ENCODE measurements around the gene FLNB. TPM values are rescaled to one million over a fixed set of nuclear protein-coding genes. Genes with fewer than 3 reads are reported as not detected.

FLNB gene
- total and polyA plus RNA-seq, 5 donors, result 22.9 to 44.9 (median 34.0) TPM

DNA sequence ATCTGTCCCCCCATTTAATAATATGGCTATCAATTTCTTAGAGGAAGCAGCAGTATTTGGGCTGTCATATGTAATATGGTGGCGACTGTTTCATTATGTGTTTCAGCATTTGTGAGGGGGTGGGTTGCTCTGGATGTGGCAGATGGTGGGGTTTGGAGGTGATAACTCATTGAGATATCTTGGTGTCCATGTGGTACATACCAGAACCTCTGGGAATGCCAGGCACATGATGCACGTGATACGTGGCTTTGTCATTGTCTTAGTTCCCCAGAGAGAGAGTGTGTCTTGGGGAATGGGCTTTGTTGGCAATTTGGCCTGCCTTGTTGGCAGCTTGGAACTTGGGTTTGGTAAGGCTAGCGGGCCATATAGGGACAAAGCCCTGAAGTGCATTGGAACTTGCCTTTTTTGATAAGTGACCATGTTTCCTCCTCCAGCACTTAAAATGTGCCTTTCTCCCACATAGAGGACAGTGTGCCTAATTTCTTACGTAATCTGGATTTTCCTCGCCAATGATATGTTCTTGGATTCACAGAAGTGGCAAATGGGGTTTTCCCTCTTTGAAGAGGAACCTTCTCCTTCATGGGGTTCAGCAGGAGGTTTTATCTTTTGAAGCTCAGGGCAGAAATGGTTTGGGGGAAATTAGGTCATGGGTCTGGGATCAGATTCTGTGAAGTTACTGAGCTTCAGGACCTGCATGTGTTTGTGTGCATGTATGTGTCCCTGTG is 123.0 kb downstream of the FLNB start:
- Histone ChIP-seq H3K4me1 (ENCODE audit: control insufficient read depth, insufficient read depth, low read length) (no peaks in the 10 kb centered on the region), H3K4me3 (ENCODE audit: low read length) (no peak overlapping the region), H3K27ac (ENCODE audit: low read length) (no peak overlapping the region), H3K9me3 (ENCODE audit: control insufficient read depth, low read length) (no peaks in the 10 kb centered on the region), H3K27me3 (ENCODE audit: control insufficient read depth, insufficient read depth) (no peaks in the 10 kb centered on the region)
- intact Hi-C loops (cut with DNase I), result no loop called here
- WGBS, result 81% methylated on average over 6 of the region's 6 CpGs
- DNase-seq, result no peak
- no peak for ATAC-seq

DNA sequence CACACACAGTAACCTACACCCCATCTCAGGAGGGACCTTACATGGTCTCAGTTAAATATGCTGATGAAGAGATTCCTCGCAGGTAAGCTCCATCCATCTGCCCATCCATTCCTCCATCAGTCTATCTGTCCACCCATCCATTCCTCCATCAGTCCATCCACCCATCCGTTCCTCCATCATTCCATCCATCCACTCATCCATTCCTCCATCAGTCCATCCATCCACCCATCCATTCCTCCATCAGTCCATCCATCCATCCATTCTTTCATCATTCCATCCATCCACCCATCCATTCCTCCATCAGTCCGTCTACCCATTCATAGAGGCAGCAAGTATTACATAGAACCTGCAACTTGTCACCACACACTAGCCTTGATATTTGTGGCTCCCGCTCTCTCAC is 124.6 kb downstream of the FLNB start:
- ATAC-seq (no peak), DNase-seq (no peak)
- Histone ChIP-seq H3K27ac (ENCODE audit: low read length) (no peak overlapping the region), H3K27me3 (ENCODE audit: control insufficient read depth, insufficient read depth) (no peaks in the 10 kb centered on the region), H3K4me3 (ENCODE audit: low read length) (no peak overlapping the region), H3K9me3 (ENCODE audit: control insufficient read depth, low read length) (no peaks in the 10 kb centered on the region), H3K4me1 (ENCODE audit: control insufficient read depth, insufficient read depth, low read length) (no peaks in the 10 kb centered on the region)
- 96% methylated on average over 4 of the region's 4 CpGs for WGBS
- intact Hi-C loops (cut with DNase I), result no loop called here

DNA sequence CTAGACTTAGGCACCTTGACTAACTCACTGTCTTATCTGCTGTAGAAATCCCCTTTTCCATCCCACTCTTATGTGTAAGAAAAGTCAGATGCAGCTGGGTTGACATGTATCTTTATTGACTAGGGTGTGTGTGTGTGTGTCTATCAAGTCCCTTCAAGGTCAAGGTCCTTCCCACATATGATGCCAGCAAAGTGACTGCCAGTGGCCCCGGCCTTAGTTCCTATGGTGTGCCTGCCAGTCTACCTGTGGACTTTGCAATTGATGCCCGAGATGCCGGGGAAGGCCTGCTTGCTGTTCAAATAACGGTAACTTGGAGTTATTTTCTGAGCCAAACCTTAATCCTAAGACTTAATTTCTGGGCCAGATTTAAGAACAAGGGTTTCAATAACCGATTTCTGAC is 126.2 kb downstream of the FLNB start:
- no peaks in the 10 kb centered on the region for H3K27me3 ChIP-seq (ENCODE audit: control insufficient read depth, insufficient read depth)
- intact Hi-C loops (cut with DNase I), result no loop called here
- no peak overlapping the region for H3K27ac ChIP-seq (ENCODE audit: low read length)
- no peak overlapping the region for H3K4me3 ChIP-seq (ENCODE audit: low read length)
- ATAC-seq (no peak), DNase-seq (no peak)
- 96% methylated on average over 5 of the region's 5 CpGs for WGBS
- no peaks in the 10 kb centered on the region for H3K4me1 ChIP-seq (ENCODE audit: control insufficient read depth, insufficient read depth, low read length)
- no peaks in the 10 kb centered on the region for H3K9me3 ChIP-seq (ENCODE audit: control insufficient read depth, low read length)

DNA sequence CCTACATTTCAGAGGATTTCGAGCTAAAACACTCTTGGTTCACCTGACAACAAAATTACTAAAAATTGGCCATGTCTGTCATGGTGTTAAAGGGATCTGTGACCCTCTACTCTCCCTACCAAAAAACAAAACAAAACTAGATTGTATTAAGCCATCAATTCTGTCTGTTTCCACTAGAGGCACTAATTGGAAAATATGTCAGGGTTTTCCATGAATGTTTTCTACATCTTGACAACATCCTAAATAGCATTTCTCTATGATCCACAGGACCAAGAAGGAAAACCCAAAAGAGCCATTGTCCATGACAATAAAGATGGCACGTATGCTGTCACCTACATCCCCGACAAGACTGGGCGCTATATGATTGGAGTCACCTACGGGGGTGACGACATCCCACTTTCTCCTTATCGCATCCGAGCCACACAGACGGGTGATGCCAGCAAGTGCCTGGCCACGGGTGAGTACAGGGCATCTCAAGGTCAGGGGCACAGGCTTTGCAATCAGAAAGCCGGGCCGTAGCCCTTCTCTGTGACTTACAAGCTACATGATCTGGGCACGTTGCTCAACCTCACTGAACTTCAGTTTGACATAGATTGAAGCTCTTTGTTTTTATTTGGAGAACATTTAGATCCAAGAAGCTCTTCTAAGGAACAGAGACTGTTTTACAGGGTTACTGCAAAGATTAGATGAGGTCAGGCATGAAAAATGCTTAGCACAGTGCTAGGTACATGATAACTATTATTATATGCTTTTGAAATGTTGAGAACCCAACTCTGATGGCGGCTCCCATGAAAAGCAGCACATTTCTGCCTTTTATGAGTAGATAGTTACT is 127.7 kb downstream of the FLNB start:
- Histone ChIP-seq H3K4me1 (ENCODE audit: control insufficient read depth, insufficient read depth, low read length) (no peaks in the 10 kb centered on the region), H3K27me3 (ENCODE audit: control insufficient read depth, insufficient read depth) (no peaks in the 10 kb centered on the region), H3K9me3 (ENCODE audit: control insufficient read depth, low read length) (no peaks in the 10 kb centered on the region), H3K4me3 (ENCODE audit: low read length) (no peak overlapping the region), H3K27ac (ENCODE audit: low read length) (no peak overlapping the region)
- no peak for DNase-seq
- peak; percentile 53 to 59 for ATAC-seq
- 76% methylated on average over 14 of the region's 14 CpGs for WGBS
- intact Hi-C loops (cut with DNase I), result no loop called here

- Histone ChIP-seq H3K4me1 (ENCODE audit: control insufficient read depth, insufficient read depth, low read length) (no peaks in the 10 kb centered on the region), H3K9me3 (ENCODE audit: control insufficient read depth, low read length) (no peaks in the 10 kb centered on the region), H3K27ac (ENCODE audit: low read length) (no peak overlapping the region), H3K27me3 (ENCODE audit: control insufficient read depth, insufficient read depth) (no peaks in the 10 kb centered on the region), H3K4me3 (ENCODE audit: low read length) (no peak overlapping the region)
- ATAC-seq (no peak), DNase-seq (no peak)
- WGBS, result 87% methylated on average over 4 of the region's 4 CpGs
- intact Hi-C loops (cut with DNase I), result no loop called here
Measured at GRCh38 chr3:58137306-58137705, 129.1 kb downstream of the FLNB start.

GRCh38 chr3:58141766-58142345 is 133.6 kb downstream of the FLNB start:
- Histone ChIP-seq H3K27ac (ENCODE audit: low read length) (no peak overlapping the region), H3K4me1 (ENCODE audit: control insufficient read depth, insufficient read depth, low read length) (no peaks in the 10 kb centered on the region), H3K27me3 (ENCODE audit: control insufficient read depth, insufficient read depth) (no peaks in the 10 kb centered on the region), H3K9me3 (ENCODE audit: control insufficient read depth, low read length) (no peaks in the 10 kb centered on the region), H3K4me3 (ENCODE audit: low read length) (no peak overlapping the region)
- 94% methylated on average over 12 of the region's 12 CpGs for WGBS
- no peak for ATAC-seq
- intact Hi-C loops (cut with DNase I), result no loop called here
- no peak for DNase-seq

GRCh38 chr3:58143417-58144055 is 135.3 kb downstream of the FLNB start:
- intact Hi-C loops (cut with DNase I), result no loop called here
- WGBS, result 87% methylated on average over 9 of the region's 9 CpGs

GRCh38 chr3:58144478-58145325 is 136.5 kb downstream of the FLNB start:
- WGBS, result 90% methylated on average over 7 of the region's 7 CpGs
- ATAC-seq (no peak), DNase-seq (no peak)
- intact Hi-C loops (cut with DNase I), result no loop called here
- no peaks in the 10 kb centered on the region for H3K4me1 ChIP-seq (ENCODE audit: control insufficient read depth, insufficient read depth, low read length)
- no peaks in the 10 kb centered on the region for H3K9me3 ChIP-seq (ENCODE audit: control insufficient read depth, low read length)
- no peaks in the 10 kb centered on the region for H3K27me3 ChIP-seq (ENCODE audit: control insufficient read depth, insufficient read depth)
- H3K4me3 ChIP-seq (ENCODE audit: low read length), result no peak overlapping the region
- no peak overlapping the region for H3K27ac ChIP-seq (ENCODE audit: low read length)

More at GRCh38 chr3:58143417-58144055, 135.3 kb downstream of the FLNB start:
- H3K27ac ChIP-seq (ENCODE audit: low read length), result no peak overlapping the region
- DNase-seq (no peak), ATAC-seq (no peak)
- H3K9me3 ChIP-seq (ENCODE audit: control insufficient read depth, low read length), result no peaks in the 10 kb centered on the region
- H3K4me1 ChIP-seq (ENCODE audit: control insufficient read depth, insufficient read depth, low read length), result no peaks in the 10 kb centered on the region
- H3K27me3 ChIP-seq (ENCODE audit: control insufficient read depth, insufficient read depth), result no peaks in the 10 kb centered on the region
- H3K4me3 ChIP-seq (ENCODE audit: low read length), result no peak overlapping the region

DNA sequence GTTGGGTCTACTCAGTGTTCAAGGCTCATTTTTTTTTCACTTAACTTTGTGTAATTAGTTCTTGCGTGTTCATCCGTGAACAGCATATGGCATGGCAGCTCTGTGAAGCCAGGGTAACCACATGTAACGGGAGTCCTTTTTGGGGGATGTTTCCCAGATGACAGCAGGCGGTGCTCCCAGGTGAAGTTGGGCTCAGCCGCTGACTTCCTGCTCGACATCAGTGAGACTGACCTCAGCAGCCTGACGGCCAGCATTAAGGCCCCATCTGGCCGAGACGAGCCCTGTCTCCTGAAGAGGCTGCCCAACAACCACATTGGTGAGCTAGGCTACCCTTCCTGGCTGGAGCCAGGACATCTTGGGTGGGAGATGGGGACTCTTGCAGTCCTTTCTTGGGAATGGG is 139.8 kb downstream of the FLNB start:
- intact Hi-C loops (cut with DNase I), result no loop called here
- Histone ChIP-seq H3K27me3 (ENCODE audit: control insufficient read depth, insufficient read depth) (no peaks in the 10 kb centered on the region), H3K4me1 (ENCODE audit: control insufficient read depth, insufficient read depth, low read length) (no peaks in the 10 kb centered on the region), H3K27ac (ENCODE audit: low read length) (no peak overlapping the region), H3K9me3 (ENCODE audit: control insufficient read depth, low read length) (no peaks in the 10 kb centered on the region), H3K4me3 (ENCODE audit: low read length) (no peak overlapping the region)
- ATAC-seq (no peak), DNase-seq (no peak)
- WGBS, result 98% methylated on average over 9 of the region's 9 CpGs

DNA sequence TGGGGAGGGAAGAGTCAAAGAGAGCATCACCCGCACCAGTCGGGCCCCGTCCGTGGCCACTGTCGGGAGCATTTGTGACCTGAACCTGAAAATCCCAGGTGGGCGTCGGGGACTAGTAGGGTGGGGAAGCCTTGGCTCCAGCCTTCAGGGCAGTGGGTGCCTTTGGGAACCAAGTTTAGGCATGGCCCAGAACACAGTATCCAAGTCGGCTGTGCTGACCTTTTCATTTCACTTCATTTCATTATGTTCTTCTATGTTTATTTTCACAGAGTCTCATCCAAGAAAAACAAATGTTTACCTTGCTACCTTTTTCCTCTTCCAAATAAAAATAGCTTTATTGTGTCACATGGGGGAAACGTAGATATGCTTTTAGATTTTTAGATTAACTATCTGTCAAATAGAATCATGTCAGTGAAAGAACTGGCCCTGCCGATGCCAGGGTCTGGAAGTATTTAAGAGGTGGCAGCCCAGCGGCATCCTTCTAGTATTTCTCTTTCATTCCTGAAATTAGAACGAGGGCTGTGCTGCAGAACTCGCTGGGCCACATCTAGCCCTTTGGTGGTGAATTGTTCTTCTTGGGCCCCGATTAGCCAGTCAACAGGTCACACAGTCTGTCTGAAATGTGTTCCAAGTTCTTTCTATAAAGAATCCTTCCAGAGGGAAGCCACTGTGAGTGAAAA is 142.0 kb downstream of the FLNB start:
- Histone ChIP-seq H3K27me3 (ENCODE audit: control insufficient read depth, insufficient read depth) (no peaks in the 10 kb centered on the region), H3K9me3 (ENCODE audit: control insufficient read depth, low read length) (no peaks in the 10 kb centered on the region), H3K4me1 (ENCODE audit: control insufficient read depth, insufficient read depth, low read length) (no peaks in the 10 kb centered on the region), H3K27ac (ENCODE audit: low read length) (no peak overlapping the region), H3K4me3 (ENCODE audit: low read length) (no peak overlapping the region)
- ATAC-seq (no peak), DNase-seq (no peak)
- intact Hi-C loops (cut with DNase I), result no loop called here
- WGBS, result 93% methylated on average over 14 of the region's 14 CpGs

All from right cardiac atrium (tissue), 5 donors.